MM.1S (cell line): ENCODE data around the gene FEZ2.
A peak's percentile ranks its signal among the peaks of the same experiment; 100 is the strongest.

Source experiments
- DNase-seq: peaks from one replicate; pipeline ENCODE4 v3.0.0-alpha.2; 2015
- H2AFZ ChIP-seq: fragments of 300-600 bp; sonication (generic); 2 replicates; pipeline ENCODE4 v1.6.0; 2016; ENCODE audit warnings: antibody characterized with exemption, low read length
- H3F3A ChIP-seq: fragments of 300-600 bp; sonication (generic); 2 replicates; pipeline ENCODE4 v1.6.1; 2016; ENCODE audit warnings: mild to moderate bottlenecking, antibody characterized with exemption, low read length, moderate library complexity, mixed read lengths; ENCODE audit not compliant: insufficient read depth
- H3K27ac ChIP-seq: fragments of 300-600 bp; sonication (generic); 2 replicates; pipeline ENCODE4 v1.5.1; 2016; ENCODE audit warnings: mild to moderate bottlenecking, low read length
- H3K27me3 ChIP-seq: fragments of 300-600 bp; sonication (generic); replicated peaks from 2 replicates; pipeline ENCODE4 v1.6.0; 2016; ENCODE audit warnings: low read length; ENCODE audit not compliant: insufficient read depth
- H3K36me3 ChIP-seq: fragments of 300-600 bp; sonication (generic); replicated peaks from 2 replicates; pipeline ENCODE4 v1.6.1; 2016; ENCODE audit warnings: mild to moderate bottlenecking, low read length, mixed read lengths; ENCODE audit not compliant: insufficient read depth
- H3K4me1 ChIP-seq: fragments of 300-600 bp; sonication (generic); 2 replicates; pipeline ENCODE4 v1.6.1; 2016; ENCODE audit warnings: low read length, mixed read lengths
- H3K4me2 ChIP-seq: fragments of 300-600 bp; sonication (generic); 2 replicates; pipeline ENCODE4 v1.6.0; 2016; ENCODE audit warnings: low read depth, low read length
- H3K4me3 ChIP-seq: fragments of 300-600 bp; sonication (generic); 2 replicates; pipeline ENCODE4 v1.5.1; 2016; ENCODE audit warnings: low read length, mixed read lengths
- H3K79me2 ChIP-seq: fragments of 300-600 bp; sonication (generic); 2 replicates; pipeline ENCODE4 v1.6.1; 2016; ENCODE audit warnings: mixed run types, low read length, mixed read lengths
- H3K9ac ChIP-seq: fragments of 300-600 bp; sonication (generic); 2 replicates; pipeline ENCODE4 v1.6.1; 2016; ENCODE audit warnings: low read length, mixed read lengths
- H3K9me2 ChIP-seq: fragments of 300-600 bp; sonication (generic); replicated peaks from 2 replicates; pipeline ENCODE4 v1.6.1; 2016; ENCODE audit warnings: mild to moderate bottlenecking, low read length, mixed read lengths; ENCODE audit not compliant: insufficient read depth
- H3K9me3 ChIP-seq: fragments of 300-600 bp; sonication (generic); replicated peaks from 2 replicates; pipeline ENCODE4 v1.6.1; 2016; ENCODE audit warnings: mild to moderate bottlenecking, low read length, mixed read lengths; ENCODE audit not compliant: insufficient read depth
- H4K20me1 ChIP-seq: fragments of 300-600 bp; sonication (generic); 2 replicates; pipeline ENCODE4 v1.6.1; 2016; ENCODE audit warnings: mild to moderate bottlenecking, low read length, moderate library complexity, mixed read lengths; ENCODE audit not compliant: insufficient read depth
- CTCF ChIP-seq: fragments of 300-600 bp; sonication (generic); IDR thresholded peaks from 2 replicates; pipeline ENCODE4 v1.5.1; 2016; ENCODE audit warnings: antibody characterized with exemption, low read length, mixed read lengths
- EZH2 ChIP-seq: fragments of 300-600 bp; sonication (generic); optimal IDR thresholded peaks from 2 replicates; pipeline ENCODE3; 2017; ENCODE audit warnings: low read depth, mild to moderate bottlenecking, antibody characterized with exemption, low read length, mixed read lengths
- EZH2phosphoT487 ChIP-seq: fragments of 300-600 bp; sonication (generic); IDR thresholded peaks from 2 replicates; pipeline ENCODE4 v1.6.1; 2018; ENCODE audit warnings: antibody characterized with exemption, low read length

The FEZ2 gene

DNA sequence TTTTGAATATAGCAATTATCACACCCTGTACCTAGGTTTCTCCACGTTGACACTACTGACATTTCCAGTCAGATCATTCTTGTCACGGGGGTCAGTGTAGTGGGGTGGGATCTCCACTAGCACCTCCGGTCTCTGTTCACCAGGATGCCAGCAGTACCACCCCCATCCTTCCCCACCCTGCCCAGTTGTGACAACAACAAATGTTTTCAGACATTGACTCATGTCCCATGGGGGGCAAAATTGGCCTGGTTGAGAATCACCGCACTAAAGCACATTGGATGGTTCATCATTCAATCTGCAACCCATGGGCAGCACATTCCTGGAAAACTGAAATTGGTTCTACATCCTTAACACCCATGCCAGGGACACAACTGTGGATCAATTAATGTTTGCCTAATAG, 32.3 kb downstream of the FEZ2 start:
- no peaks in the 10 kb centered on the region for H4K20me1 ChIP-seq
- H3K4me2 ChIP-seq: no peak overlapping the region
- H3K36me3 ChIP-seq: no peaks in the 10 kb centered on the region
- H3K9me2 ChIP-seq: no peaks in the 10 kb centered on the region
- H3K9ac ChIP-seq: no peak overlapping the region
- H3F3A ChIP-seq: peaks cover 5% of the 10 kb centered on the region; the same call in 1 of the 2 replicates
- H3K27me3 ChIP-seq: no peaks in the 10 kb centered on the region
- H3K4me3 ChIP-seq: no peak overlapping the region
- no peaks in the 10 kb centered on the region for H3K9me3 ChIP-seq
- peaks cover 8% of the 10 kb centered on the region; the same call in 1 of the 2 replicates for H3K4me1 ChIP-seq
- DNase-seq: no peak
- H2AFZ ChIP-seq: no peak overlapping the region
- no peak overlapping the region for H3K27ac ChIP-seq
- TF ChIP-seq EZH2phosphoT487 (no peak), EZH2 (no peak), CTCF (no peak)
- no peaks in the 10 kb centered on the region for H3K79me2 ChIP-seq

DNA sequence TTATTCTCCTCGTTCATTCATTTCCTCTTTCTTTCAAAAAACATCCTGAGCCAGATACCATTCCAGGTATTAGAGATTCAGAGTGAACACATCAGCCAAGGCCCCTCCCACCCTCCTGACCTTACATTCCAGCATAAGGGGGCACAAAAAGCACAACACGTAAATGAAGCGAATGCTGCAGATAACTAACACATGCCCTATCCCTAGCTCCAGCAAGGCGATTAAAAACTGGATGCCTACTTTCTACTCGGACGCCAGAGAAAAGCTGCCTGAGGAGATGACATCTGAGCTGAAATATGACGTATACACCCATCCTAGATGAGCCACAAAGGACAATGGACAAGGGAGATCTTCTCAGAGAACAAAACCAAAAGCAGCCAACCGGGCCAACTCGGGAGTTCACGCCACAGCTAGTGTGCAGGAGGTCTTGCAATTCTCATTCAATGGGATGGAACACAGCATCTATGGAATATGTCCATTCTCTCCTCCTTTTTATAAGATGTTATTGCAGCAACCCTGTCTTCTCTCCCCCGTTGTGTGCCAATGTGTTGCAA, 33.5 kb downstream of the FEZ2 start:
- H3K4me1 ChIP-seq: peaks cover 8% of the 10 kb centered on the region; the same call in 1 of the 2 replicates
- H3K79me2 ChIP-seq: no peaks in the 10 kb centered on the region
- H3F3A ChIP-seq: peaks cover 5% of the 10 kb centered on the region; the same call in 1 of the 2 replicates
- no peak for TF ChIP-seq EZH2phosphoT487
- TF ChIP-seq EZH2: no peak
- TF ChIP-seq CTCF: no peak
- H3K9me3 ChIP-seq: no peaks in the 10 kb centered on the region
- H3K27ac ChIP-seq: no peak overlapping the region
- H4K20me1 ChIP-seq: no peaks in the 10 kb centered on the region
- H3K27me3 ChIP-seq: no peaks in the 10 kb centered on the region
- no peak overlapping the region for H3K4me3 ChIP-seq
- H3K9me2 ChIP-seq: no peaks in the 10 kb centered on the region
- no peak overlapping the region for H2AFZ ChIP-seq
- no peak overlapping the region for H3K4me2 ChIP-seq
- H3K36me3 ChIP-seq: no peaks in the 10 kb centered on the region
- DNase-seq: no peak
- H3K9ac ChIP-seq: no peak overlapping the region

DNA sequence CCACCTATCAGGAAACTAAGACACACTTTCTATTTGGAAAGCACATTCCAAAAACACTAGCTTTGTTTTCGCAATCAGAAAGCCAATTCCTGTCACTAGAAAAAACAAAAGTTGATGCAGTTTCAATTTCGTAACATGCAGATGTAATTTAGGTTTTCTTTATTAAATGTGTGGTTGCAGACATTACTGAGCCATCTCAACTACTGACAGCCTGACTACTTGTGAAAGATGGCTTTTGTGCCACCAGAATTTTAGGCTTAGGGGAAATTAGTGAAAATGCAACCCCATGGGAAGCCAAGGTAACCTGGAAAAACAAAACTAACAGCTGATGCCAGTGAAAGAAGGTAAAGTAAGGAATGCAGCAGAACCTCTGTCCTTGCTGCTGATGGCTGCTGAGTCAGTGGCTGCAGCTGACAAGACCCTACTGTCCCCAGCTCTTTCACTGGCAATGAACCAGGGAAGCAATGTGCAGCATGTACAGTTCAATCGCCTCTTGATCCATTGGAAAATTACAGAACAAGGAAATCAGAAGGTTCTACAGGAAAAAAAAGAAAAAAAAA, 34.9 kb downstream of the FEZ2 start:
- no peak overlapping the region for H3K27ac ChIP-seq
- H3K4me2 ChIP-seq: peak overlapping the region; percentile 35; the same call in 1 of the 2 replicates
- H3K9ac ChIP-seq: no peak overlapping the region
- no peaks in the 10 kb centered on the region for H3K9me3 ChIP-seq
- TF ChIP-seq EZH2: no peak
- TF ChIP-seq EZH2phosphoT487: no peak
- no peak overlapping the region for H3K4me3 ChIP-seq
- no peaks in the 10 kb centered on the region for H4K20me1 ChIP-seq
- H3K36me3 ChIP-seq: no peaks in the 10 kb centered on the region
- H3K9me2 ChIP-seq: no peaks in the 10 kb centered on the region
- H3K79me2 ChIP-seq: no peaks in the 10 kb centered on the region
- DNase-seq: peak; percentile 47
- peaks cover 8% of the 10 kb centered on the region; the same call in 1 of the 2 replicates for H3K4me1 ChIP-seq
- H2AFZ ChIP-seq: no peak overlapping the region
- H3F3A ChIP-seq: peaks cover 5% of the 10 kb centered on the region; the same call in 1 of the 2 replicates
- no peaks in the 10 kb centered on the region for H3K27me3 ChIP-seq

DNA sequence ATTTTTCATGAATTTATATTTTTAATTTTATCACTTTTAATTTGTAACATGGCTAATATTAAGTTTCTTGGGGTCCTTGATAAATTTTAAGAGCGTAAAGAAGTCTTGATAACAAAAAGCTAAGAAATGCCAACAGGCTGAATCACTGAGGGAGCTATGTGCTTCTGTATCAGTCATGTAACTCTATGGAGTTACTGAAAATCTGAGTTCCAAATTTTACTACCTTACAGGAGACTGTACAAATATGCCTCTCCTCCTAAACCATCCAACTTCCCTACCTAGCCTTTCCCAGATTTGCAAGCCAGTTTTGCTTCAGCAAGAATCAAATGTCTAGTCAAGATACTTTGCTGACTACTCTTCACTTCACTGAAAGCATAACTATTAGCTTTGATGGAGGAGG, 35.7 kb downstream of the FEZ2 start:
- H3K9me3 ChIP-seq: no peaks in the 10 kb centered on the region
- no peak overlapping the region for H3K9ac ChIP-seq
- no peaks in the 10 kb centered on the region for H3K36me3 ChIP-seq
- H3K9me2 ChIP-seq: no peaks in the 10 kb centered on the region
- no peak overlapping the region for H3K4me3 ChIP-seq
- TF ChIP-seq EZH2: no peak
- TF ChIP-seq EZH2phosphoT487: no peak
- H2AFZ ChIP-seq: no peak overlapping the region
- H3K27me3 ChIP-seq: no peaks in the 10 kb centered on the region
- H3K27ac ChIP-seq: no peak overlapping the region
- no peaks in the 10 kb centered on the region for H4K20me1 ChIP-seq
- no peak overlapping the region for H3K4me2 ChIP-seq
- no peak for DNase-seq
- no peaks in the 10 kb centered on the region for H3K79me2 ChIP-seq
- H3F3A ChIP-seq: peaks cover 5% of the 10 kb centered on the region; the same call in 1 of the 2 replicates
- H3K4me1 ChIP-seq: peaks cover 8% of the 10 kb centered on the region; the same call in 1 of the 2 replicates
